ENCODE data around the gene SERPINF2.
"Not testable (repeated sequence)": the region's sequence is repeated elsewhere in the genome, so short reads cannot be mapped to it uniquely, and the experiment has no call there.

Gene SERPINF2

GRCh38 chr17:1742371-1743087 lies at the start of gene SERPINF2:
Gene SERPINF2 (plus strand): TSS chr17:1742871. CDS start chr17:1744996, 2,125 bp downstream.
- no peak for DNase-seq (ENCODE audit: low spot score)

DNA sequence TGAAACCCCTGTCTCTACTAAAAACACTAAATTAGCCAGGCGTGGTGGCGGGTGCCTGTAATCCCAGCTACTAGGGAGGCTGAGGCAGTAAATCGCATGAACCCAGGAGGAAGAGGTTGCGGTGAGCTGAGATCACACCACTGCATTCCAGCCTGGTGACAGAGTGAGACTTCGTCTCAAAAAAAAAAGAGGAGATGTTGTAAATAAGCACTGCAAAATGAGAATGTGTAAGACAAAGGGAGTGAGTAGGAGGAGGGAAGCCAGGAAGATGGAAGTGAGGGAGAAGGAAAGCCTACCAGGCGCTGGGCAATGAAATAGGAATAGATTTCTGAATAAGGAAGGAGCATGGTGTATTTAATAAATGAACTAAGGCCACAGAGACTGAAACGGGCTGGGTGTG lies 49.3 kb upstream of the SERPINF2 start:
- no peak for DNase-seq (ENCODE audit: low spot score)

DNA sequence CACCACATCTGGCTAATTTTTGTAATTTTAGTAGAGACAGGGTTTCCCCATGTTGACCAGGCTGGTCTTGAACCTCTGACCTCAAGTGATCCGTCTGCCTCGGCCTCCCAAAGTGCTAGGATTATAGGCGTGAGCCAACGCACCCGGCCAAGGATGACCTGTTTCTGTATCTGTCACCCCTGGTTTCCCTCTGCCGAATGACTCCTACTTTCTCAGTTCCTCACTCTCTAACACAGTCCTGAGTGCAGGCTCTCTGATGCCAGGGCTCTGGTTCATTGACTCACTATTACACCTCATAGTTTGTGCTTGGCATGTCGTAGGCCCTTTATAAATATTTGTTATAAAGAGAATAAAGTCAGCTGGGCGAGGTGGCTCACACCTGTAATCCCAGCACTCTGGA lies 47.3 kb upstream of the SERPINF2 start:
- DNase-seq (ENCODE audit: low spot score), result no peak

DNA sequence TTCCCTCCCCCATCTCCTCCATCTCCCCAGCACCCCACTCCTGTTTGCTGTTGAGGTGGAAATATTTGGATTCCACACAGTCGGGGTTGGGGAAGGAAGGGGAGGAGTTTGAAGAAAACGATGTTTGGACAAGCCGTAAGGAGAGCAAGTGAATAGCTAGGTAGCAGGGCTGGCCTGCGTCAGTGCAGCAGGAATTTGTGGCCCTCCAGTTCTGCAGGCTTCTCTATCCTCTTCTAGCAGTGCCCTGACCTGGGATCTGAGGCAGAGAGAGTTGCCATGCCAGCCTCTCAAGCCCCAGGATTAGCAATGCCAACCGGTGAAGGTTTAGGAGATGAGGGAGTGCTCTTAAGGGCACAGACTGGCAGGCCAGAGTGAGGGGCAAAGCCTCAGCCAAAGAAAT lies 45.0 kb upstream of the SERPINF2 start:
- no peak for DNase-seq (ENCODE audit: low spot score)

- DNase-seq (ENCODE audit: low spot score), result not testable (repeated sequence)
Measured at GRCh38 chr17:1699891-1700290, 42.8 kb upstream of the SERPINF2 start.

DNA sequence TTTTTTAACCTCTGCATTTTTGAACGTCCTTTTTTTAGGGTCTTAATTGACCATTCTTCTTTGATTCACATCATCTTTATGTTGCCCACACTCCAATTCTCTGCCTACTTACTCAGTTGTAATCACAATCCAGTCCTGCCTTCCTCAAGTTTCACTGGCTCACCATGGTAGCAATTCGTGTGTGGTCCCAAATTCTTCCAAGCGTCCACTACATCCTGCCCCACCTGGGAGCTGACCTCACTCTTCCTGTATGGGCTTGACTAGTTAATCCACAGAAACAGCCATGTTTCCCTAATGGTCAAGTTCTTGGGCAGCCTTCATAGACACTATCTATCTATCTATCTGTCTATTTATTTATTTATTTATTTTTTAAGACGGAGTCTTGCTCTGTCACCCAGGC lies 39.6 kb upstream of the SERPINF2 start:
- no peak for DNase-seq (ENCODE audit: low spot score)

DNA sequence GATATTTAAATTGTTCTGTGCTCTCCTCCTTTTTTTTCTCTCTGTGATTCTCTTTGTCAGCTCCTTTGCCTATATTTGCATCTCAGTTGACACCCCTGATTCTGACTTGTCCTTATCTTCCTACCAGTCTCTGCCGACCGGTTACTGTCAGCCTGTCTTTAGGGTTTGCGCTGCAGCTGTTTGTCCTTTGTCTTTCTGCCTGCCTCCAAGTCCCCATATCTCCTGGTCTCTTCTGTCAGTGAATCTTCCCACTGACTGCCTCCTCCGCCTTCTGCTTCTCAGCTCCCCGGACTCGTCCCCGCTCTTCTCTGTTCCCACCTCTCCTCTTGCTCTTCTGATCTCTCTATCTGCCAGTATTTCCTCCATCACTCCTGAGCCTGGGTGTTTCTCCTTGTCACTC lies 37.7 kb upstream of the SERPINF2 start:
- DNase-seq (ENCODE audit: low spot score), result no peak

DNA sequence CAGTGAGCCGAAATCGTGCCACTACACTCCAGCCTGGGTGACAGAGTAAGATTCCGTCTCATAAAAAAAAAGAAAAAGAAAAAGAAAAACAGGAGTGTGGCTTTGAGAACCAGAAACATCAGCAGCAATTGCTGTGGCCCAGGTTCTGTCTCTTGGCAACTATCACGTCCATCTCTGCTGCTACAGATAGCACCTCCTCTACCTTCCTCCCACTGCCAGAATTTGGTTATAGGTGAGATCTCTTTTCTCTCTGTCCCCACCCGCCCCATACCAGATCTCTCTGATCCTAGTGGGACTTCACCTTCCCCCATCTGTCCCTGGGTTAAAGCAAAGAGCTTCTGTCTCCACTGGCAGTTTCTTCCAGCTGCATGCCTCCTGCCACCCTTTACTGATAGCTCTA lies 35.6 kb upstream of the SERPINF2 start:
- no peak for DNase-seq (ENCODE audit: low spot score)

DNA sequence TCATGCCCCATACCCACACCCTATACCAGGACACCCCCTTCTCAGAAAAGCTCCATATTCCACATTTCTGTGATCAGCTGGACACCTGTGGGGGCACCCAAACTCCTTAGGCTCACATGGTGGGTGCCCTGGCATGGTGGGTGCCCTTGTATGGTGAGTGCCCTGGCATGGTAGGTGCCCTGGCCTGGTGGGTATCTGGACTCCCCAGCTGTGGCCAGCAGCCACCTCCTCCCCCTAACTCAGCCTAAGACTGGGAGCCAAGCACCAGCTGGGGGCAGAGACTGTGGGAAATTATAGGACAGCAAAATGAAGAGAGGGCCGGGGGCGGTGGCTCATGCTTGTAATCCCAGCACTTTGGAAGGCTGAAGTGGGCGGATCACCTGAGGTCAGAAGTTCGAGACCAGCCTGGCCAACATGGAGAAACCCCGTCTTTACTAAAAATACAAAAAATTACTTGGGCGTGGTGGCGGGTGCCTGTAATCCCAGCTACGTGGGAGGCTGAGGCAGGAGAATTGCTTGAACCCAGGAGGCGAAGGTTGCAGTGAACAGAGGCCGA lies 33.8 kb upstream of the SERPINF2 start:
- not testable (repeated sequence) for DNase-seq (ENCODE audit: low spot score)

DNA sequence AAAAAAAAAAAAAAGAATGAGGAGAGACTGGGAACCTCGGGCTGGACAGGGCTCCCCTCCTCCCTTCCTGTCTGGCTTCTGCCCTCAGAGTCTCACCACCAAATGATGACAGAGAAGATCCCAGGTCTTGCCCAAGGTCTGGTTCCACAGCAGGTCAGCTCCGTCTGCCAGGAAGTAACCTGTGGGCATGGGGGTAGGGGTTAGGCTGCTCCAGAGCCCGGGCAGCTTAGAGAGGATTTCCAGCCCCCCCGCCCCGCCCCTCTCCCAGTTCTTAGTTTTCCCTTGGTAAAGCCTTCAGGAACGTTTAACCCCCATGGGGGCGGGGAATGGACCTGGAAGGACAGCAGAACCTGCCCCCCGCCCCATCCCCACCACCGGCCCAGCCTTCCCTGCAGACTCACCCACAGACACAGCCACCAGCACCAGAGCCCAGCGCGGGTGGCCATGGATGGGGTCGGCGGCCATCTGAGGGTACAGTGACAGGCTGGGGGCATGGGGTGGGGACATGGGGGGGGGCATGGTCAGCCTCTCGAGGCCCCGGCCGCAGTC lies 33.2 kb upstream of the SERPINF2 start:
- DNase-seq (ENCODE audit: low spot score), result no peak

DNA sequence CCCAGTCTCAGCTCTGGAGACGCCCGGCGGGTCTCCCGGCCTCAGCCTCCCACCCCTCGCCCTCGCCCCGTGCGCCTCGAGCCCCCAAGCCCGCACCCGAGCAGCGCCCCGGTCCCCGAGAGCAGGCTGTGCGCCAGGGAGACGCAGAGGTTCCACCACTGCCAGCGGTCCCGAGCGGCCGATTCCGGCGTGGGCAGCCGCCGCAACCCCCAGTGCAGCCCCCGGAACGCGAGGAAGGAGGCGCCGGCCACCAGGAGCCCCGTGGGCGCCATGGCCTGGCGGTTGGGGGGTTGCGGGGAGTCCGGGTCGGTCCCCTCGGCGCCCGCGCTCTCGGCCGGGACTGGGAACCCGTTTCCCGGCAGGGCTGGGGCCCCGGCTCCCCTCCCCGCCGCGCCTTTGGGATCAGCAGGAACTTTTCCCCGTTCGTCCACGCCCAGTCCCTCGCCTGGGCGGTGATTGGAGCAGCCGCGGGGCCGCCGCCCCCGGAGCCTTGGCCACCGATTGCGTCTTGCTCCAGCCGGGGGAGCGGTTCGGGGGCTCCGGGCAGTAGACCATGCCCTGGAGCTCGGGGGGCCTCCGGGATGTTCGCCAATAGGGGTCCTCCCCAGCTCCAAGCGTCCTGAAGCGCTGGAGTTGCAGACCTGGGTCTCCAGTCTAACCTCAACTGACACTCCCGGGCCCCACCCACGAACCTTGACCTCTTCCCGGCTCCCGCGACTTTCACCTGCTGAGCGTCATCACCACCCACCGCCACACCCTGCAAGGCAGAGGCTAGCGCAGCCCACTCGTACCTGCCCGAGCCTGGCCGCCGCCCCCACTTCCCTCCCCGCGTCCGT lies 32.5 kb upstream of the SERPINF2 start, which contains the start of gene TLCD2:
TSS of gene TLCD2 (minus strand) at position 407 of the 836 bp plus-strand sequence. CDS start at position 272, 135 bp downstream.
- DNase-seq (ENCODE audit: low spot score), result no peak

DNA sequence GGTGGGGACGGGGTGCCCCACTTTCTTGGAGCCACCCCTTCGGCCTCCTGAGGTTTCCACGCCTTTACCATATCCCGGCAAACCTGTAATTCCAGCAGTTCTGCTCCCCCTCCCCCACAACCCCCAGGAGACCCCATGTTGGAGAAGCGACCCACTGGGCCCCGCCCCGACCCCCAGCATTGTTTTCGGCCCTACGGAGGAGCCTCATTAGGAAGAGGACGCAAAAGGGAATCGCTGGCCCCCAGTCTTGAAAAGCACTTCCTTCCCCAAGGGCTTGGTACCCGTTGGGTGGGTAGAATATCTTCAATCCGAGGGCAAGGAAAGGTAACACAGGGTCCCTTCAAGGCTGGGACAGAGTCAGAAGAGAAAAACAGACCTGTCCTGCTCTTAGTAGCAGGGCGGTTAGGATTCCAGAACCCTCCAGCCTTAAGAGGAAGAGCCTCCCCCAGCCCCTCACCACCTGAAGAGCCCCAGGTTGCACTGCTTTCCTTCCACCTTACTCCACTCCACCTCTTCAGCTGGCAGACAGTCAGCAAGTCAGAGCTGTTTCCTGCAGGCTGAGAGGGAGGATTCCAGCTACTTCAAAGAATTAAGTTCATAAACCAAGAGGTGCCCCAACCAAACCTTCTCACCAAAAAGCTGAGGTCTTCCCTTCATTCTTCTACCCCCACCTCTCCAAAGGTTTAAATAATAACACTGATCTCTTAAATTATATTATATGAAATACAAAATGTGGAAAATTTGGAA lies 31.7 kb upstream of the SERPINF2 start:
- DNase-seq (ENCODE audit: low spot score), result no peak

DNA sequence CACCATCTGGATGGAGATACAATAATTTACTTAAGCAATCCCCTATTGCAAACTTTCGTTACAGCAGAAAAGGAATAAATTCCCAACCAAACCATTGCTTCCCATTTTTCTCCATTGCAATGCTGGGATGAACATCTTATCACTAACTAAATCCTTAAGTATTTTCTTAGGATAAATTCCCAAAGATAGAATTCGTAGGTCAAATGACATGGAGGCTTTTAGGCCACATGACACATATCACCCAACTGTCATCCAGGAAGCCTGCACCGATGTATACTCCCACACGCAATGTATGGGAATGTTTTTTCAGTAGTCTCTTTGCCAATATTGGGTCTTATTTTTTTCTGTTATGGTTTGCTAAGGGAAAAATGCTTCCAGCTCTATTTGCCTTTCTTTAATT lies 30.9 kb upstream of the SERPINF2 start:
- DNase-seq (ENCODE audit: low spot score), result no peak

DNA sequence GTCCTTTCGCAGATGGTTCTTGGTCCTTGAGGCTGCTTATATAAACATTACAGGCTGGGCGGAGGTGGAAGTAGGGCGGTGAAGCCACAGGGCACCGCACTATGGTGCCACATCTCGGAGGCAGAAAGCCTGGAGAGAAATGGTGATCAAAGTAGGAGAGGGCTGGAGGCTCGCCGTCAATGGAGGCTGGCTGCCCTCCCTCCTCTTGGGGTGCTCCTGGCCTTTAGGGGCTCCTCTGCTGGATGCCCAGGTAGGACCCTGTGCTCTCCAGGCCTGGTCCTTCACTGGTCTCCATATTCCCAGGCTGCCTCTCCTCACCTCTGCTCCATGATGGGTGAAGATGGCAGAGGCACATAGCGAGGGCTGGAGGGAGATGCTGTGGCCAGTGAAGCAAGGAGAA lies 30.4 kb upstream of the SERPINF2 start:
- no peak for DNase-seq (ENCODE audit: low spot score)

GRCh38 chr17:1713160-1713877 lies 29.4 kb upstream of the SERPINF2 start:
- no peak for DNase-seq (ENCODE audit: low spot score)

DNA sequence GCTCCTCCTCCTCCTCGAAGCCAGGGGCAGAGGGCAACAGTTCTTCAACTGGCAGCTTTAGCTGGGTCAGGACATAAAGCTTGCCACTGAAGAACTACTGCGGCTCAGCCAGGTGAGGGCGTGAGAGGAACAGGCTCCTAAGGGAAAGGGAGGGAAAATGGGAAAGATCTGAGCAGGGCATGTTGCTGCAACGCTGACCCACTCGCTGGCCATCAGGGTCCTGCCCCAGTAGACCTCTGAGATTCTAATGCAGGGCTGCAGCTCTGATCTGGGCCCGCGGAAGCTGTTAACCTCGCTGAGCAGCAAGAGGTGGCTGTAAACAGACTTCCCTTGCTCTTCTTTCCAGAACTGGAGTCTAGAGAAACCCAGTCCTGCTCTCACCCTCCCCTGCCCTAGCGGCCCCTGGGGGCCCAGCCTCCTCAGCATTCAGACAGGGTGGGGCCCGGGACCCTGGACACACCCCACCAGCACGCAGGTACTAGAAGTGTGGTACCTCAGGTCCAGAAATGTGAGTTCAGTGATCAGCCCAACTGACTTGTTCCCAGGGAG lies 28.7 kb upstream of the SERPINF2 start:
- DNase-seq (ENCODE audit: low spot score), result no peak

DNA sequence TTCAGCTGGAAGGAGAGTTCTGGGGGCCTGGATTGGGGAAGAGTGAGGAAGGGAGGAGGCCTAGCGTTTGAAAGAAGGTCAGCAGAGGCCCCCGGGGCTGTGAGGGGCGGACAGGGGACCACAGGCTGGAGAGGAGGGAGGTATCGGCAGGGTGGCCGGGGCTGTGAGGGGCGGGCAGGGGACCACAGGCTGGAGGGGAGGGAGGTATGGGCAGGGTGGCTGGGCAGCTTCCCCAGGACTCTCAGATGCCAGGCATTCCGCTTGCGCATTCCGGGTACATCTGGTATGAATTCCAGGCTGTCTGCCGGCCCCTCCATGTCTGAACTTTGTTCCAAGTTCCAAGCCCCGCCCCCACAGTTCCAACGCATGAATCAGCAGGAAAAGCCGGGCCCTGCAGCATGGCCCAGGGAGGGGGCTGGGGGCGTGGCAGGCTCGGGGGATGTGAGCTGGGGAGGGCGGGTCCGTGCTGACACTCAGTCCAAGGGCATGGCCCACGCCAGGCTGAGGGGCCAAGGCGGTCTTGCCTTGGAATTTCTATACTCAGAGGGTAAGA lies 28.2 kb upstream of the SERPINF2 start:
- DNase-seq (ENCODE audit: low spot score), result no peak

GRCh38 chr17:1714980-1715802 lies 27.5 kb upstream of the SERPINF2 start:
- no peak for DNase-seq (ENCODE audit: low spot score)

DNA sequence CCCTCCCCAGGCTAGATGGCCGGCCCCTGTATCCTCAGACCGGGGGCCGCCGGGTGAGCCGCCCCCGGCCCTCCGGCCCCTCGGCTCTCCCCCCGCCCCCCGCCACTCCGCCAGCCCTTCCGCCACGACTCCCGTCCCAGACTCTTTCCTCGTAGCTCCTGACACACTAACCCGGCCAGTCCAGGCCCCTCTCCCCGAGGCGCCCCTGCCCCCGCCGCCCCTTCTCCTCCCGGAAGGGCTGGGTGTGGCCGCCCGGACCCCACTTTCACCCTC lies 26.9 kb upstream of the SERPINF2 start:
- DNase-seq (ENCODE audit: low spot score), result no peak
